HL-60 (cell line): Measurements from ENCODE around the gene SCYGR8.

ENCODE experiments used
- DNase-seq, 2 experiments: peaks; one replicate each; pipeline ENCODE4 v3.0.0-alpha.2; 2010 to 2020; ENCODE audit warnings: low read depth in 1 of 2, low spot score in 1 of 2
- H3K27ac ChIP-seq: fragments of 250-450 bp; sonication (Bioruptor Pico); replicated peaks from 2 replicates; pipeline ENCODE4 v1.5.1; 2020; ENCODE audit warnings: mild to moderate bottlenecking, moderate library complexity
- H3K27me3 ChIP-seq: fragments of 250-450 bp; sonication (Bioruptor Pico); 2 replicates; pipeline ENCODE4 v1.5.1; 2021; ENCODE audit warnings: mild to moderate bottlenecking, moderate library complexity; ENCODE audit not compliant: insufficient read depth, poor library complexity, severe bottlenecking
- H3K4me3 ChIP-seq: replicated peaks from 2 replicates; pipeline ENCODE4 v1.5.1; 2011; ENCODE audit warnings: mild to moderate bottlenecking, control low read depth, low read length; ENCODE audit not compliant: insufficient read depth
- GABPA ChIP-seq: IDR thresholded peaks from 2 replicates; pipeline ENCODE4 v1.6.1; 2012; ENCODE audit warnings: low read depth
- POLR2AphosphoS5 ChIP-seq: IDR thresholded peaks from 2 replicates; pipeline ENCODE4 v1.6.1; 2012; ENCODE audit warnings: low read depth
- SPI1 ChIP-seq: IDR thresholded peaks from 2 replicates; pipeline ENCODE4 v1.6.1; 2012; ENCODE audit warnings: low read depth, mild to moderate bottlenecking, borderline replicate concordance
- TF ChIP-seq, protein P1 (sequence below): IDR thresholded peaks from 2 replicates; pipeline ENCODE4 v1.6.1; 2012; ENCODE audit warnings: low read depth; ENCODE audit not compliant: insufficient replicate concordance
- TF ChIP-seq, protein P2 (sequence below): IDR thresholded peaks from one replicate; pipeline ENCODE4 v1.5.1; 2011; ENCODE audit warnings: low read length, control low read depth, inconsistent platforms; ENCODE audit not compliant: insufficient read depth

SCYGR8 gene

DNA sequence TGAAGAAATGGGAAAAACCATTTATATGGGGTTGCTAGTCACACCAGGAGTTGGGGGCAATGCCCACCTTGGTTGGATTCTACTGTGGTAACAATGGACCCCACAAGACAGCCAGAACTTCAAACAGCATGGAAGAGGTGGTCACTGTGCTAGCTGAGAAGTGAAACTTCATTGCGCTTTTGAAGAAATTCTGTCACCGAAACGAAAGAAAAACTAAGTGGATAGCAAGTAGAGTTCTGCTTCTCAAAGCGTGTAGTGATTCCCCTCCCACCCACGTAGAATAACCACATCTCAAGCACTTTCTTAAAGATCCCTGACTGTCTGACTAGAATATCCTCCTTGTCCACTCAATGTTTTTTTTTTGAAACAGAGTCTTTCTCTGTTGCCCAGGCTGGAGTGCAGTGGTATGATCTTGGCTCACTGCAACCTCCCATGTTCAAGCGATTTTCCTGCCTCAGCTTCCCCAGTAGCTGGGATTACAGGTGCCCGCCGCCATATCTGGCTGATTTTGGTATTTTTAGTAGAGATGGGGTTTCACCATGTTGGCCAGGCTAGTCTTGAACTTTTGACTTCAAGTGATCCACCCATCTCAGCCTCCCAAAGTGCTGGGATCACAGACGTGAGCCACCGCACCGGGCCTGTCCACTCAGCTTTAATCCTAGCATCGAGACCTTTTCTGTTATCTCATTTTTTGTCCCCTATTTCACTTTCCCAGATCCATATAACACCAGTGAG lies 37.9 kb downstream of the SCYGR8 start:
- Histone ChIP-seq H3K27me3 (no peaks in the 10 kb centered on the region), H3K27ac (0 out of 2 replicates have a peak overlapping the region, but pooled peaks have one; percentile 5), H3K4me3 (peak overlapping the region; percentile 27)
- DNase-seq: no peak
- TF ChIP-seq, protein P1, sequence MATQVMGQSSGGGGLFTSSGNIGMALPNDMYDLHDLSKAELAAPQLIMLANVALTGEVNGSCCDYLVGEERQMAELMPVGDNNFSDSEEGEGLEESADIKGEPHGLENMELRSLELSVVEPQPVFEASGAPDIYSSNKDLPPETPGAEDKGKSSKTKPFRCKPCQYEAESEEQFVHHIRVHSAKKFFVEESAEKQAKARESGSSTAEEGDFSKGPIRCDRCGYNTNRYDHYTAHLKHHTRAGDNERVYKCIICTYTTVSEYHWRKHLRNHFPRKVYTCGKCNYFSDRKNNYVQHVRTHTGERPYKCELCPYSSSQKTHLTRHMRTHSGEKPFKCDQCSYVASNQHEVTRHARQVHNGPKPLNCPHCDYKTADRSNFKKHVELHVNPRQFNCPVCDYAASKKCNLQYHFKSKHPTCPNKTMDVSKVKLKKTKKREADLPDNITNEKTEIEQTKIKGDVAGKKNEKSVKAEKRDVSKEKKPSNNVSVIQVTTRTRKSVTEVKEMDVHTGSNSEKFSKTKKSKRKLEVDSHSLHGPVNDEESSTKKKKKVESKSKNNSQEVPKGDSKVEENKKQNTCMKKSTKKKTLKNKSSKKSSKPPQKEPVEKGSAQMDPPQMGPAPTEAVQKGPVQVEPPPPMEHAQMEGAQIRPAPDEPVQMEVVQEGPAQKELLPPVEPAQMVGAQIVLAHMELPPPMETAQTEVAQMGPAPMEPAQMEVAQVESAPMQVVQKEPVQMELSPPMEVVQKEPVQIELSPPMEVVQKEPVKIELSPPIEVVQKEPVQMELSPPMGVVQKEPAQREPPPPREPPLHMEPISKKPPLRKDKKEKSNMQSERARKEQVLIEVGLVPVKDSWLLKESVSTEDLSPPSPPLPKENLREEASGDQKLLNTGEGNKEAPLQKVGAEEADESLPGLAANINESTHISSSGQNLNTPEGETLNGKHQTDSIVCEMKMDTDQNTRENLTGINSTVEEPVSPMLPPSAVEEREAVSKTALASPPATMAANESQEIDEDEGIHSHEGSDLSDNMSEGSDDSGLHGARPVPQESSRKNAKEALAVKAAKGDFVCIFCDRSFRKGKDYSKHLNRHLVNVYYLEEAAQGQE: no peak
- TF ChIP-seq, protein P2, sequence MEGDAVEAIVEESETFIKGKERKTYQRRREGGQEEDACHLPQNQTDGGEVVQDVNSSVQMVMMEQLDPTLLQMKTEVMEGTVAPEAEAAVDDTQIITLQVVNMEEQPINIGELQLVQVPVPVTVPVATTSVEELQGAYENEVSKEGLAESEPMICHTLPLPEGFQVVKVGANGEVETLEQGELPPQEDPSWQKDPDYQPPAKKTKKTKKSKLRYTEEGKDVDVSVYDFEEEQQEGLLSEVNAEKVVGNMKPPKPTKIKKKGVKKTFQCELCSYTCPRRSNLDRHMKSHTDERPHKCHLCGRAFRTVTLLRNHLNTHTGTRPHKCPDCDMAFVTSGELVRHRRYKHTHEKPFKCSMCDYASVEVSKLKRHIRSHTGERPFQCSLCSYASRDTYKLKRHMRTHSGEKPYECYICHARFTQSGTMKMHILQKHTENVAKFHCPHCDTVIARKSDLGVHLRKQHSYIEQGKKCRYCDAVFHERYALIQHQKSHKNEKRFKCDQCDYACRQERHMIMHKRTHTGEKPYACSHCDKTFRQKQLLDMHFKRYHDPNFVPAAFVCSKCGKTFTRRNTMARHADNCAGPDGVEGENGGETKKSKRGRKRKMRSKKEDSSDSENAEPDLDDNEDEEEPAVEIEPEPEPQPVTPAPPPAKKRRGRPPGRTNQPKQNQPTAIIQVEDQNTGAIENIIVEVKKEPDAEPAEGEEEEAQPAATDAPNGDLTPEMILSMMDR: no peak
- TF ChIP-seq SPI1: no peak
- no peak for TF ChIP-seq GABPA
- TF ChIP-seq POLR2AphosphoS5: no peak

DNA sequence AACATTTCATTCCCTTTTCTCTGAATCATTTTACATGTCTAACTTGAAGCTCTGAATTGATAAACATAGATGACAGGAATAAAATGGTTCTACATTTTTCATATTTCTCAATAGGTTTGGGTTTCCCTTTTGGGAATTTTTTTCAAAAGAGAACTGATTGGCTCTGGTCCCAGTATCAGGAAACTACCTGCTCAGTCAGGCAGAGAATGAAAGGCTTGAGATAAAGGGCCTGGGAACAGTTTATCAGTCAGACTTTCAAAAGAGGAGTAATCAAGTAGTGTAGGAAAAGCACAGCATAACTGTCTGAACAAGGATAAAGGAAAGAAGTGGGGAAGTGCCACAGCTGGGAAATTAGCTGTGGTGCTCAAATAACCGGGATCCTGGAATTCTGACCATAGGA lies 39.6 kb downstream of the SCYGR8 start:
- no peak overlapping the region for H3K4me3 ChIP-seq
- H3K27ac ChIP-seq: no peak overlapping the region
- no peak for DNase-seq
- no peaks in the 10 kb centered on the region for H3K27me3 ChIP-seq
- TF ChIP-seq SPI1: no peak
- TF ChIP-seq, protein P2: no peak

DNA sequence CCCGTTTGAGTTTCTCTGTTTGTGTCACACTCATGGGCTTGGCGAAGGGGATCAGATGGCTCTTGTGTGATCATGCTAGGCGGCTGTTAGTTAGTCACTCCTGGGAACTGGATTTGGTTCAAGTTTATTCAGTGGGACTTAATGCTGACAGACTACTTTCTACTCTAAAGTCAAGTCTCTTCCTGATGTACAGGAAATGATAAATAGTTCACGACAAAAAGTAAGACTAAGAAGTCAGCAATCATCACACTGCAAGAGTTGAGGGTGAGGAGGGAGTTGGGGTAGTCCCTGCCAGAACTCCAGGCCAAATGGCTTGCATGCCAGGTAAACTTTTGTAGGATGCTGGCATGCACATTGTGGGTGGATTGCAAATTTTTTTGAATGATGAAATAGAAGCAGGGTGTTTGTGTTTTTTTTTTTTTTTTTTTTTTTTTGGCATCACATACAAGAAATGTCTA lies 42.9 kb downstream of the SCYGR8 start:
- H3K27me3 ChIP-seq: no peaks in the 10 kb centered on the region
- no peak overlapping the region for H3K4me3 ChIP-seq
- no peak for DNase-seq
- TF ChIP-seq, protein P2: no peak
- TF ChIP-seq GABPA: no peak
- TF ChIP-seq, protein P1: no peak
- TF ChIP-seq POLR2AphosphoS5: no peak
- no peak for TF ChIP-seq SPI1
- no peak overlapping the region for H3K27ac ChIP-seq
